Osteocyte (in vitro differentiated cells): Measurements from ENCODE around the gene GALNT2. TPM values are rescaled to one million over a fixed set of nuclear protein-coding genes. Genes with fewer than 3 reads are reported as not detected.

Experiments
- DNase-seq: peaks from one replicate; pipeline ENCODE4 v3.0.0; 2021; ENCODE audit warnings: mixed read lengths; ENCODE audit not compliant: unreplicated experiment; ENCODE audit errors: extremely low spot score
- H3K27ac Mint-ChIP-seq: one replicate; pipeline ENCODE4 v1.8.0; 2021; ENCODE audit warnings: mild to moderate bottlenecking, mixed read lengths; ENCODE audit not compliant: unreplicated experiment
- H3K27me3 Mint-ChIP-seq: one replicate; pipeline ENCODE4 v1.8.0; 2021; ENCODE audit warnings: mixed read lengths; ENCODE audit not compliant: unreplicated experiment
- H3K36me3 Mint-ChIP-seq: one replicate; pipeline ENCODE4 v1.8.0; 2021; ENCODE audit warnings: mixed read lengths; ENCODE audit not compliant: unreplicated experiment
- H3K4me1 Mint-ChIP-seq: one replicate; pipeline ENCODE4 v1.8.0; 2021; ENCODE audit warnings: mixed read lengths; ENCODE audit not compliant: unreplicated experiment
- H3K4me3 Mint-ChIP-seq: one replicate; pipeline ENCODE4 v1.8.0; 2021; ENCODE audit warnings: mild to moderate bottlenecking, moderate library complexity, mixed read lengths; ENCODE audit not compliant: unreplicated experiment
- H3K9me3 Mint-ChIP-seq: one replicate; pipeline ENCODE4 v1.8.0; 2021; ENCODE audit warnings: mixed read lengths; ENCODE audit not compliant: unreplicated experiment
- long read RNA-seq: library from polyadenylated mRNA; unstranded; transcript quantifications from one replicate; pipeline ENCODE4 v2.0.0, GENCODE V29; 2021
- total RNA-seq: library from RNA; stranded (reverse); gene quantifications from 2 replicates; pipeline ENCODE4 v1.2.1, GENCODE V29; 2021
- TF ChIP-seq, protein P1 (sequence below): fragments of 200-600 bp; sonication (generic); IDR thresholded peaks from 2 replicates; pipeline ENCODE4 v1.5.0; 2021; ENCODE audit warnings: antibody characterized with exemption, mild to moderate bottlenecking, moderate library complexity

Gene GALNT2
- 149 TPM in 2 replicates for total RNA-seq
- long read RNA-seq, full-length matches to known transcripts: 12 of 32 reads
- long read RNA-seq, partial matches to known transcripts: 5 of 32 reads
- long read RNA-seq, other reads (novel, unspliced or antisense): 15 of 32 reads

DNA sequence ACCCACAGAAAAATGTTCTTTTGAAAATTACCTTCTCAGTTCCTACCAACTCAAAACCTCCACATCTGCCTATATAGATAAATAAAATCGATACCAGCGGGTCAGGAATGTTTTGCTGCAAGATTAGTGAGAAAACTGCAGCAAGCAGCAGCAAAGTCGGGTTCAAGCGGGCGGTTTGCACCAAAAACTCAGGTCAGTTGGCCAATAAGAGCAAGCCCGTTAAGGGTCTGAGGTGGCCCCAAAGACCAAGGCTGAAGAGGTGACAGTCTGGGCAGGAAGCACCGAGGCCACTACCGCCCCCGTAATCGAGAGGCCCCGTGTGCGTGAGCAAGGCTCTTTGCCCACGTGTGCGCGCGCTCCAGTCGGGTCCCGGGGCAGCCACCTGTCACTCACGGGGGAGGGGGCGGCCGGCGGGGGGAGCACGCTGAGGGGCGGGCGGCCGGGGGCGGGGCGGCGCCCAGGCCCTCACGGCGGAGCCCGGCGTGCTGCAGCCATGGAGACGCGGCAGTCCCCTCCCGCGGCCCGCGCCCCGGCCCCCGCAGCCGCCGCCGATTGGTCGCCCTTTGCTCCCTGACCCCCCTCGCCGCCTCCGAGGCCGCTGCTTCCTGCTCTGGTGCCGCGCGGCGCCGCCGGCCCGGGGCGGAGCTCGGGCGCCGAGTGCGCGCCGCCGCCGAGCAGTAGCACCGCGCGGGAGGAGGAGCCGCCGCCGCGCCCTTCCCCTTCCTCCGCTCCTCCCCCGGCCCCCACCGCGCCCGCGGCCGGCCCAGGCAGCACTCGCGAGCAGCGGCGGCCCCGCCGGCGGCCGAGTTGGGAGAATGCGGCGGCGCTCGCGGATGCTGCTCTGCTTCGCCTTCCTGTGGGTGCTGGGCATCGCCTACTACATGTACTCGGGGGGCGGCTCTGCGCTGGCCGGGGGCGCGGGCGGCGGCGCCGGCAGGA is at the start of gene GALNT2:
Gene GALNT2 (plus strand): TSS at position 773 of the 939 bp plus-strand sequence. CDS start 43 bp downstream, at position 816.
- TF ChIP-seq, protein P1, sequence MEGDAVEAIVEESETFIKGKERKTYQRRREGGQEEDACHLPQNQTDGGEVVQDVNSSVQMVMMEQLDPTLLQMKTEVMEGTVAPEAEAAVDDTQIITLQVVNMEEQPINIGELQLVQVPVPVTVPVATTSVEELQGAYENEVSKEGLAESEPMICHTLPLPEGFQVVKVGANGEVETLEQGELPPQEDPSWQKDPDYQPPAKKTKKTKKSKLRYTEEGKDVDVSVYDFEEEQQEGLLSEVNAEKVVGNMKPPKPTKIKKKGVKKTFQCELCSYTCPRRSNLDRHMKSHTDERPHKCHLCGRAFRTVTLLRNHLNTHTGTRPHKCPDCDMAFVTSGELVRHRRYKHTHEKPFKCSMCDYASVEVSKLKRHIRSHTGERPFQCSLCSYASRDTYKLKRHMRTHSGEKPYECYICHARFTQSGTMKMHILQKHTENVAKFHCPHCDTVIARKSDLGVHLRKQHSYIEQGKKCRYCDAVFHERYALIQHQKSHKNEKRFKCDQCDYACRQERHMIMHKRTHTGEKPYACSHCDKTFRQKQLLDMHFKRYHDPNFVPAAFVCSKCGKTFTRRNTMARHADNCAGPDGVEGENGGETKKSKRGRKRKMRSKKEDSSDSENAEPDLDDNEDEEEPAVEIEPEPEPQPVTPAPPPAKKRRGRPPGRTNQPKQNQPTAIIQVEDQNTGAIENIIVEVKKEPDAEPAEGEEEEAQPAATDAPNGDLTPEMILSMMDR: no peak
- Mint-ChIP-seq H3K27me3 (no peaks in the 10 kb centered on the region), H3K27ac (peak within 1 kb of the TSS; percentile 79), H3K4me3 (peak within 1 kb of the TSS; percentile 93), H3K4me1 (peaks cover 37% of the 10 kb centered on the region), H3K36me3 (no peaks in the 10 kb centered on the region), H3K9me3 (peaks cover 11% of the 10 kb centered on the region)
- DNase-seq: peak; percentile 95

DNA sequence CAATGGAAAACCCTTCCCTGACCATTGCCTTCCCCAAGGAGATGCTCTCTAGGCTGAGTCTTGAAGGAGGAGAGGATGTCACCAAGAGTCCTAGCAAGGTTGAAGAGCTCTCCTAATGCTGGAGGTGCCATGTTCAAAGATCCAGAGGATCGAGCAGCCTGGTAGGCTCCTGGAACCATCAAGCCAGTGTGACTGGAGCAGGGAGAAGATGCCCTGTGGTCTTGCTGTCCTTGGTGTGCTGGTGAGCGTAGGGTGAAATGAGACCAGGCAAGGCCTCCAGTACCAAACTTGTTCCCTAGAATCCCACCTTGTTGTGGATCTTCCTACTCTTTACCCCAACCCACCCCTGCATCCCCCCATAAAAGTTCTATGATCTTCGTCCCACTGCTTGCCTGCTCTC is 46.6 kb upstream of the GALNT2 start:
- H3K4me1 Mint-ChIP-seq: no peaks in the 10 kb centered on the region
- no peaks in the 10 kb centered on the region for H3K36me3 Mint-ChIP-seq
- TF ChIP-seq, protein P1: no peak
- H3K27ac Mint-ChIP-seq: no peak overlapping the region
- no peaks in the 10 kb centered on the region for H3K9me3 Mint-ChIP-seq
- H3K4me3 Mint-ChIP-seq: no peak overlapping the region
- peaks cover 43% of the 10 kb centered on the region for H3K27me3 Mint-ChIP-seq
- DNase-seq: peak; percentile 60

DNA sequence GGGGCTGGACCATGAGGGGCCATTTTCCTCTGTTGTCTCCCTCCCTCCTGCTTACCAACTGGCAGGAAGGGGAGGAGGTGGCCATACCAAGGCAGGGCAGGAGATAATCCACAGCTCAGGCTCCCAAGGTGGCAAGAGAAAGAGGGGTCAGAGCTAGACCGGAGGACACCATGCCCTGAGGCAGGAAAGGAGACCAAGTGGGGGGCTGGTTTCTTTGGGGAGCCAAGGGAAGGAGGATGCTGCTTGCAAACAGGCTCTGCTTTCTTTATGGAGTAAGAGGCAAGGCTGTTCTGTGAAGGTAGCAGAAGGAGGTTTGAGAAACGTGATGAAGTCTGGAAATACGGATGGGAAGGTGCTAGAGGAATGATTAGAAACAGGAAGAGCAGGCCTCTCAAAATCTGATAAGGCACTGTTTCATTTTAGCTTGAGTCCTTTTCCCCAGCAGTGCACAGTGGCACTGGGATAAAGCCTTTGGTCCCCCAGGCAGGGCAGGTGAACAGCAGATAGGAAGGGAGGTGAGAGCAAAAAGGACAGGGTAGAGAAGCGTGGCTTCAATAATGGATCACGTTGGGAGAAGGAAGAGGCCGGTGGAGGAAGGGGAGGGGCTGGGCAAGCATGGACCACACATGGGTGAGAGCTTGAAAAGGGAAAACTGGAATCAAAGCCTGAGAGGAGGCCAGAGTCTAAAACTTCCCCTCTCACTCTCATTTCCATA is 44.2 kb upstream of the GALNT2 start:
- H3K9me3 Mint-ChIP-seq: no peaks in the 10 kb centered on the region
- H3K27ac Mint-ChIP-seq: no peak overlapping the region
- peak; percentile 62 for DNase-seq
- TF ChIP-seq, protein P1: no peak
- no peaks in the 10 kb centered on the region for H3K36me3 Mint-ChIP-seq
- peaks cover 36% of the 10 kb centered on the region for H3K27me3 Mint-ChIP-seq
- no peak overlapping the region for H3K4me3 Mint-ChIP-seq
- H3K4me1 Mint-ChIP-seq: no peaks in the 10 kb centered on the region

DNA sequence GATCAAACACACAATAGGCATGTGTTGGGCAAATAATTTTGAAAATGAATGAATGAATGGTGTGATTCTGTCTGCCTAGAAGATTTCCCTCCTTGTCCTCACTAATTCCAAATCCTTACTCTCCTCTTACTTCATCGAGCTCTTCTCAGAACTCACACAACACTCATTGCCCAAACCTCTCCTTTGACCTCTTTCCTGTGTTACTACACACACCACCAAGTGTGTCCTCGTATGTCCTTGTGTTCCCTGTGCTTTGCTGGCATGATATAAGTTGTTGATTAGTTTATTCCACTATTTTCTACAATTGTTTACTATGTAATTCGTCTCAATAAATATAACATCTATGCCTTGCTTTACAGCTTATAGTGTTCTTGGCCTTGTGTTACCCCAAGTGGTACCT is 41.4 kb upstream of the GALNT2 start:
- TF ChIP-seq, protein P1: no peak
- peaks cover 19% of the 10 kb centered on the region for H3K27me3 Mint-ChIP-seq
- H3K4me1 Mint-ChIP-seq: no peaks in the 10 kb centered on the region
- no peaks in the 10 kb centered on the region for H3K36me3 Mint-ChIP-seq
- H3K27ac Mint-ChIP-seq: no peak overlapping the region
- peaks cover 4% of the 10 kb centered on the region for H3K9me3 Mint-ChIP-seq
- H3K4me3 Mint-ChIP-seq: no peak overlapping the region
- DNase-seq: no peak

DNA sequence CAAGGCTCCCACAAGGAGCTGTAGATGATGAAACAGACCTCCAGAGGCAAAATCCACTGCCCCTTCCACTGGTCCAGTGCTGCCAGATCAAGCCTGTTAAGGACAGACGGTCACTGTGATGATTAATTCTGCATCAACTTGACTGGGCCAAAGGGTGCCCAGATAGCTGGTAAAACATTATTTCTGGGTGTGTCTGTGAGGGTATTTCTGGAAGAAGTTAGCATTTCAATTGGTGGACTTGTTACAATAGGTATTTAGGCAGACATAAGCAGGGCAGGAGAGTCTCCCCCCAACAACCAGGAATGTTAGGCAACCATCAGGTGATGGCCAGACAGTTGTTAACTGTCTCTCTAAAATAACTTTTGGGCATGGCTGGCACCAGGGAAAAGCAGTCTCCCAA is 40.9 kb upstream of the GALNT2 start:
- Mint-ChIP-seq H3K4me3 (no peak overlapping the region), H3K4me1 (no peaks in the 10 kb centered on the region), H3K27ac (no peak overlapping the region), H3K9me3 (peaks cover 4% of the 10 kb centered on the region), H3K36me3 (no peaks in the 10 kb centered on the region), H3K27me3 (peaks cover 17% of the 10 kb centered on the region)
- peak; percentile 42 for DNase-seq
- TF ChIP-seq, protein P1: no peak
